ENCODE results near the gene CDC37.
"Not testable (repeated sequence)": the region's sequence is repeated elsewhere in the genome, so short reads cannot be mapped to it uniquely, and the experiment has no call there.

CDC37 gene

GRCh38 chr19:10412257-10412977 is 9.1 kb upstream of the CDC37 start:
- Histone ChIP-seq H3K9me3 (ENCODE audit: severe bottlenecking) (peaks cover 3% of the 10 kb centered on the region), H3K27ac (ENCODE audit: poor library complexity, severe bottlenecking) (no peak overlapping the region), H3K36me3 (ENCODE audit: low read depth) (no peaks in the 10 kb centered on the region), H3K27me3 (ENCODE audit: insufficient read depth, poor library complexity, severe bottlenecking) (peaks cover 6% of the 10 kb centered on the region), H3K4me1 (ENCODE audit: insufficient read depth, poor library complexity, severe bottlenecking) (peaks cover under 1% of the 10 kb centered on the region), H3K4me3 (ENCODE audit: severe bottlenecking) (no peak overlapping the region)
- no peak for TF ChIP-seq CTCF (IDR thresholded peaks at IDR 0.05; ENCODE audit: poor library complexity, severe bottlenecking)
- DNase-seq (ENCODE audit: low spot score) (no peak), ATAC-seq (ENCODE audit: low read depth) (no peak)

GRCh38 chr19:10411224-10411623 is 7.9 kb upstream of the CDC37 start:
- ATAC-seq (ENCODE audit: low read depth); H3K4me1 ChIP-seq (ENCODE audit: insufficient read depth, poor library complexity, severe bottlenecking); DNase-seq (ENCODE audit: low spot score); H3K36me3 ChIP-seq (ENCODE audit: low read depth); H3K9me3 ChIP-seq (ENCODE audit: severe bottlenecking); H3K4me3 ChIP-seq (ENCODE audit: severe bottlenecking); H3K27me3 ChIP-seq (ENCODE audit: insufficient read depth, poor library complexity, severe bottlenecking); H3K27ac ChIP-seq (ENCODE audit: poor library complexity, severe bottlenecking): not testable (repeated sequence)

GRCh38 chr19:10408511-10409283 is 5.4 kb upstream of the CDC37 start:
- Histone ChIP-seq H3K4me1 (ENCODE audit: insufficient read depth, poor library complexity, severe bottlenecking) (no peaks in the 10 kb centered on the region), H3K4me3 (ENCODE audit: severe bottlenecking) (no peak overlapping the region), H3K27ac (ENCODE audit: poor library complexity, severe bottlenecking) (no peak overlapping the region), H3K36me3 (ENCODE audit: low read depth) (no peaks in the 10 kb centered on the region), H3K27me3 (ENCODE audit: insufficient read depth, poor library complexity, severe bottlenecking) (peaks cover 11% of the 10 kb centered on the region), H3K9me3 (ENCODE audit: severe bottlenecking) (no peaks in the 10 kb centered on the region)
- no peak for TF ChIP-seq CTCF (IDR thresholded peaks at IDR 0.05; ENCODE audit: poor library complexity, severe bottlenecking)
- ATAC-seq (ENCODE audit: low read depth): no peak
- no peak for DNase-seq (ENCODE audit: low spot score)

- ATAC-seq (ENCODE audit: low read depth): no peak
Measured at GRCh38 chr19:10407096-10407495, 3.8 kb upstream of the CDC37 start.

GRCh38 chr19:10406191-10406590 is 2.8 kb upstream of the CDC37 start:
- no peak for TF ChIP-seq CTCF (IDR thresholded peaks at IDR 0.05; ENCODE audit: poor library complexity, severe bottlenecking)
- Histone ChIP-seq H3K27me3 (ENCODE audit: insufficient read depth, poor library complexity, severe bottlenecking) (peaks cover 11% of the 10 kb centered on the region), H3K4me1 (ENCODE audit: insufficient read depth, poor library complexity, severe bottlenecking) (peaks cover 6% of the 10 kb centered on the region), H3K4me3 (ENCODE audit: severe bottlenecking) (no peak overlapping the region), H3K36me3 (ENCODE audit: low read depth) (peaks cover 6% of the 10 kb centered on the region), H3K9me3 (ENCODE audit: severe bottlenecking) (no peaks in the 10 kb centered on the region), H3K27ac (ENCODE audit: poor library complexity, severe bottlenecking) (no peak overlapping the region)
- ATAC-seq (ENCODE audit: low read depth): no peak
- DNase-seq (ENCODE audit: low spot score): no peak

More at GRCh38 chr19:10407096-10407495, 3.8 kb upstream of the CDC37 start:
- Histone ChIP-seq H3K36me3 (ENCODE audit: low read depth) (no peaks in the 10 kb centered on the region), H3K4me1 (ENCODE audit: insufficient read depth, poor library complexity, severe bottlenecking) (no peaks in the 10 kb centered on the region), H3K9me3 (ENCODE audit: severe bottlenecking) (no peaks in the 10 kb centered on the region), H3K27ac (ENCODE audit: poor library complexity, severe bottlenecking) (no peak overlapping the region), H3K4me3 (ENCODE audit: severe bottlenecking) (no peak overlapping the region), H3K27me3 (ENCODE audit: insufficient read depth, poor library complexity, severe bottlenecking) (peaks cover 11% of the 10 kb centered on the region)
- DNase-seq (ENCODE audit: low spot score): no peak
- no peak for TF ChIP-seq CTCF (IDR thresholded peaks at IDR 0.05; ENCODE audit: poor library complexity, severe bottlenecking)

Measured in RWPE2 (cell line).